Nephron (organoid): Measurements from ENCODE around the gene FAT1.
A peak's percentile ranks its signal among the peaks of the same experiment; 100 is the strongest.

Experiments
- H3K27ac Mint-ChIP-seq, 3 experiments: 2 replicates each; pipeline ENCODE4 v1.8.0; 2020; ENCODE audit warnings: mixed read lengths in 3 of 3, mild to moderate bottlenecking in 2 of 3, moderate library complexity in 1 of 3
- H3K27me3 Mint-ChIP-seq: 2 replicates; pipeline ENCODE4 v1.8.0; 2021; ENCODE audit warnings: low read depth, mild to moderate bottlenecking, moderate library complexity, mixed read lengths
- H3K36me3 Mint-ChIP-seq: 2 replicates; pipeline ENCODE4 v1.8.0; 2020; ENCODE audit warnings: low read depth, mixed read lengths
- H3K4me1 Mint-ChIP-seq: 2 replicates; pipeline ENCODE4 v1.8.0; 2020; ENCODE audit warnings: mixed read lengths
- H3K4me3 Mint-ChIP-seq, 3 experiments: 2 replicates each; pipeline ENCODE4 v1.8.0; 2020; ENCODE audit warnings: mild to moderate bottlenecking in 3 of 3, mixed read lengths in 3 of 3, moderate library complexity in 2 of 3
- H3K9me3 Mint-ChIP-seq: 2 replicates; pipeline ENCODE4 v1.8.0; 2020; ENCODE audit warnings: mixed read lengths
- TF ChIP-seq, protein P1 (sequence below), 3 experiments: fragments of 200-600 bp; sonication (generic); IDR thresholded peaks; one replicate each; pipeline ENCODE4 v1.5.0; 2021; ENCODE audit warnings: antibody characterized with exemption in 3 of 3; ENCODE audit not compliant: unreplicated experiment in 3 of 3

Gene FAT1

DNA sequence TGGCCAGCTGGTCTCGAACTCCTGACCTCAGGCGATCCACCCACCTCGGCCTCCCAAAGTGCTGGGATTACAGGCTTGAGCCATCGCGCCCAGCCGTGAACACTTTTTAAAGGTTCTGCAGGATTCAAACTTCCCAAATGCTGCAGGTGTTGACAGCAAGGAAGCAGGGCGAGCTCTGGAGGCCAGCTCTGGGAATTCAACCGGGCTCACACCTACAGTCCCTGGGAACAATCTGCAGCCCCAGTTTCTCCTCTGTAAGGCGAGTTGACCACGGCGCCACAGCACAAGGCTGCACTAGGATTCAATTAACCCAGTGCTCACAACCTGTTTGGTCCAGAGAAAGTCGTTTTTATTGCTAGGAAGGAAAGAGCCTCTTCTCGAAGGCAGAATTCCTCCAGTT lies 169.9 kb downstream of the FAT1 start:
- Mint-ChIP-seq H3K27ac (peak overlapping the region in 1 of 3 experiments; percentile 72), H3K36me3 (no peaks in the 10 kb centered on the region)

DNA sequence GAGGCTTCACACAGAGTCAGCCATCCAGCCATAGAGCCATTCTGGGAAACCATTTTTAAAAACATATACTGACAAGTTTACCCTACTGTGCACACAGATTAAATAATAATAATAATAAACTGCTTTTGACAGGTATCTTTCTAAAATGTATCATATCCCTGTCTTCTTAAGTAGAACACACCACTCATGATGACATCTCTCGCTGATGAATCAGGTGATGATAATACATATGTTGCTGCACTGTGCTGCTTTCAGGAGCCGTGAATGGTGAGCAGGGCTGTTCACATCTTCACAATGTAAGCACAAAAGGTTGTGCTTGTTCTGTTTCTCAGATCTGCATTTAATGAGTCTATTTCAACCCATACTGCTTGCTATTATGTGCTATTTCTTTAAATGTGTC lies 171.8 kb downstream of the FAT1 start:
- H3K27ac Mint-ChIP-seq, result no peak overlapping the region
- no peak overlapping the region for H3K4me3 Mint-ChIP-seq
- TF ChIP-seq, protein P1, sequence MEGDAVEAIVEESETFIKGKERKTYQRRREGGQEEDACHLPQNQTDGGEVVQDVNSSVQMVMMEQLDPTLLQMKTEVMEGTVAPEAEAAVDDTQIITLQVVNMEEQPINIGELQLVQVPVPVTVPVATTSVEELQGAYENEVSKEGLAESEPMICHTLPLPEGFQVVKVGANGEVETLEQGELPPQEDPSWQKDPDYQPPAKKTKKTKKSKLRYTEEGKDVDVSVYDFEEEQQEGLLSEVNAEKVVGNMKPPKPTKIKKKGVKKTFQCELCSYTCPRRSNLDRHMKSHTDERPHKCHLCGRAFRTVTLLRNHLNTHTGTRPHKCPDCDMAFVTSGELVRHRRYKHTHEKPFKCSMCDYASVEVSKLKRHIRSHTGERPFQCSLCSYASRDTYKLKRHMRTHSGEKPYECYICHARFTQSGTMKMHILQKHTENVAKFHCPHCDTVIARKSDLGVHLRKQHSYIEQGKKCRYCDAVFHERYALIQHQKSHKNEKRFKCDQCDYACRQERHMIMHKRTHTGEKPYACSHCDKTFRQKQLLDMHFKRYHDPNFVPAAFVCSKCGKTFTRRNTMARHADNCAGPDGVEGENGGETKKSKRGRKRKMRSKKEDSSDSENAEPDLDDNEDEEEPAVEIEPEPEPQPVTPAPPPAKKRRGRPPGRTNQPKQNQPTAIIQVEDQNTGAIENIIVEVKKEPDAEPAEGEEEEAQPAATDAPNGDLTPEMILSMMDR (IDR thresholded peaks at IDR 0.05; ENCODE audit: unreplicated experiment in 3 of 3), result no peak
- H3K27me3 Mint-ChIP-seq, result peaks cover 60% of the 10 kb centered on the region
- no peaks in the 10 kb centered on the region for H3K36me3 Mint-ChIP-seq
- peaks cover 8% of the 10 kb centered on the region for H3K4me1 Mint-ChIP-seq
- peaks cover 5% of the 10 kb centered on the region for H3K9me3 Mint-ChIP-seq

More for the DNA sequence above, 169.9 kb downstream of the FAT1 start:
- Mint-ChIP-seq H3K4me1 (peaks cover 8% of the 10 kb centered on the region), H3K27me3 (peaks cover 69% of the 10 kb centered on the region), H3K9me3 (no peaks in the 10 kb centered on the region), H3K4me3 (peak overlapping the region in 1 of 3 experiments; percentile 84)
- TF ChIP-seq, protein P1 (IDR thresholded peaks at IDR 0.05; ENCODE audit: unreplicated experiment in 3 of 3), result no peak

DNA sequence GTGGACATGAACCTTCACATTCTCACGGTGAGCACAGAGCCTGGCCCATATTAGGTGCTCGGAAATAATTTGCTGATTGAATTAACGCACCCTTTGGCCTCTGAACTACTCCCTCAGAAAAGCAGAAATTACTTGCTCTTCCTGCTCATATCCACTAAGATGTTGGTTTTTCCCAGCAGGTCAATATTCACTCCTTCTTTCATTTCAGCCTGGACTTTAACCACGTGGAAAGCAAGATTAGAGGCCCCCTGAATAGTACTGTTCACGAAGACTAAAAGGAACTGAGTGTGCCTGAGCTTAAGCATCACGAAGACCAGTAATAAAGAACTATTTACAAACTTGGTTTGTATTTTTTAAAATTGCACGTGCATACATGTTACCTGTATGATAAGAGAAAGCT lies 178.2 kb downstream of the FAT1 start:
- Mint-ChIP-seq H3K9me3 (peaks cover 17% of the 10 kb centered on the region), H3K4me1 (no peaks in the 10 kb centered on the region), H3K4me3 (no peak overlapping the region), H3K36me3 (no peaks in the 10 kb centered on the region), H3K27me3 (peaks cover 14% of the 10 kb centered on the region), H3K27ac (no peak overlapping the region)
- TF ChIP-seq, protein P1 (IDR thresholded peaks at IDR 0.05; ENCODE audit: unreplicated experiment in 3 of 3), result no peak

DNA sequence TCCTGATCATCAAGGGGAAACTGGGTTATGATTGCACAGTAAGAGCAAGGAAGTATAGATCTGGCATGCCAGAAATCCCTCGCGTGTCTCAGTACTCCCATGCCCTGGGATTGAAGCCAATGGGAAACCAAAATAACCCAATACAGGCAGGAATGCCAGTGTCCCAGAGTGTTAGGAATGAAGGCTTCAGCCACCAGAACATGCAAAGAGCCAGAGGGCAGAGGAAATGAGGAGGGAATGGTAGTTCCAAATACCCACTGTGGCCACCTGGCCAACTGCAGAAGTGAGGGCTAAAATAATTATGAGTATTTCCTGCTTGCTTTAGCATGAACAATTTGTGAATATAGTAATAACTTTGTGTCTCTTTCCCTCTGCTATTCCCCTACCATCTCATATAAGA lies 180.4 kb downstream of the FAT1 start:
- Mint-ChIP-seq H3K36me3 (no peaks in the 10 kb centered on the region), H3K9me3 (peaks cover 19% of the 10 kb centered on the region), H3K4me3 (no peak overlapping the region), H3K27ac (no peak overlapping the region), H3K4me1 (no peaks in the 10 kb centered on the region), H3K27me3 (no peaks in the 10 kb centered on the region)
- TF ChIP-seq, protein P1 (IDR thresholded peaks at IDR 0.05; ENCODE audit: unreplicated experiment in 3 of 3), result no peak

DNA sequence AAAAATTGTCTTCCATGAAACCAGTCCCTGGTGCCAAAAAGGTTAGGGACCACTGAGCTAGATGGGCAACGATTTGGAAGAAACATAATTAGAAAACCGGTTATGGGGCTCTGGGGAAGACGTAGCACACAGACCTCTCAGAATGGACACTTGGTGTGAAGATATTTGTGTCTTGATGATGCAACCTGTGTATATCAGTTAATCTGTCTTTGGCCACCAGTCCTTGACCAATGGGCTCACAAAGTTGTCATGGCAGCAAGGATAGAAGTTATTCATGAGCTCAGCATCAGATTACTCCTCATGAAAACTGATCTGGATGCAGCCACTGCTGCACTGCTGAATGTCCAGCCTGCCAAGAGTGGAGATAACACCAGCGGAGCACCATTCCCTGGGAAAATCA lies 181.9 kb downstream of the FAT1 start:
- H3K27ac Mint-ChIP-seq, result no peak overlapping the region
- no peaks in the 10 kb centered on the region for H3K36me3 Mint-ChIP-seq

More for the DNA sequence above, 181.9 kb downstream of the FAT1 start:
- Mint-ChIP-seq H3K27me3 (no peaks in the 10 kb centered on the region), H3K4me1 (no peaks in the 10 kb centered on the region), H3K4me3 (no peak overlapping the region), H3K9me3 (peaks cover 14% of the 10 kb centered on the region)
- TF ChIP-seq, protein P1 (IDR thresholded peaks at IDR 0.05; ENCODE audit: unreplicated experiment in 3 of 3), result no peak
